MM.1S (cell line): Measurements from ENCODE around the gene C19orf38.

Experiments
- EZH2phosphoT487 ChIP-seq: fragments of 300-600 bp; sonication (generic); IDR thresholded peaks from 2 replicates; pipeline ENCODE4 v1.6.1; 2018; ENCODE audit warnings: antibody characterized with exemption, low read length
- TF ChIP-seq, protein P1 (sequence below): fragments of 300-600 bp; sonication (generic); IDR thresholded peaks from 2 replicates; pipeline ENCODE4 v1.5.1; 2016; ENCODE audit warnings: antibody characterized with exemption, low read length, mixed read lengths

GRCh38 chr19:10895920-10896319 is 47.7 kb downstream of the C19orf38 start:
- TF ChIP-seq, protein P1, sequence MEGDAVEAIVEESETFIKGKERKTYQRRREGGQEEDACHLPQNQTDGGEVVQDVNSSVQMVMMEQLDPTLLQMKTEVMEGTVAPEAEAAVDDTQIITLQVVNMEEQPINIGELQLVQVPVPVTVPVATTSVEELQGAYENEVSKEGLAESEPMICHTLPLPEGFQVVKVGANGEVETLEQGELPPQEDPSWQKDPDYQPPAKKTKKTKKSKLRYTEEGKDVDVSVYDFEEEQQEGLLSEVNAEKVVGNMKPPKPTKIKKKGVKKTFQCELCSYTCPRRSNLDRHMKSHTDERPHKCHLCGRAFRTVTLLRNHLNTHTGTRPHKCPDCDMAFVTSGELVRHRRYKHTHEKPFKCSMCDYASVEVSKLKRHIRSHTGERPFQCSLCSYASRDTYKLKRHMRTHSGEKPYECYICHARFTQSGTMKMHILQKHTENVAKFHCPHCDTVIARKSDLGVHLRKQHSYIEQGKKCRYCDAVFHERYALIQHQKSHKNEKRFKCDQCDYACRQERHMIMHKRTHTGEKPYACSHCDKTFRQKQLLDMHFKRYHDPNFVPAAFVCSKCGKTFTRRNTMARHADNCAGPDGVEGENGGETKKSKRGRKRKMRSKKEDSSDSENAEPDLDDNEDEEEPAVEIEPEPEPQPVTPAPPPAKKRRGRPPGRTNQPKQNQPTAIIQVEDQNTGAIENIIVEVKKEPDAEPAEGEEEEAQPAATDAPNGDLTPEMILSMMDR = no peak
- TF ChIP-seq EZH2phosphoT487 = no peak
